ENCODE results near the gene IGSF8. TPM values are rescaled to one million over a fixed set of nuclear protein-coding genes. Genes with fewer than 3 reads are reported as not detected.

The IGSF8 gene
- total RNA-seq, 1 experiment from 2014 or later, result 56.2 TPM

DNA sequence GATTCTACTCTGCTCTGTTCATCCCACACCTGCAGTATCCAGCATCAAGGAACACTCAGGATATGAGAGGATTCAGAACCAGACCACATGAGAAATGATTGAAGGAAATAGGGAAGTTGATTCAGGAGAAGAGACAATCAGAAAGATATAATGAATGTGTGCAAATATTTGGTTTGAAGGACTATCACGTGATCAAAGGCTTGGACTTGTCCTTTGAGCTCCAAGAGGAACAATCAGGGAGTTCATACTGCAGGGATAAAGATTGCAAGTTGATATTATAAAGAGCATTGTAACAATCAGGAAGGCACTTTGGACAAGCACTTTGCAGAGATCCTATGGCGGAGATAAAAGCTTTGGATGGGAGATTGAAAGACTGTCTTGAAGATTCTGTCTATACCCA is 52.8 kb downstream of the IGSF8 start:
- H2BK12ac ChIP-seq (ENCODE audit: insufficient read length, low read depth, low read length), result no peak overlapping the region
- H3K36me3 Mint-ChIP-seq (ENCODE audit: insufficient read depth in 1 of 3, low read depth in 3 of 3), result no peaks in the 10 kb centered on the region

More for the DNA sequence above, 52.8 kb downstream of the IGSF8 start:
- Histone ChIP-seq H2AK5ac (ENCODE audit: insufficient read length, low read length) (no peak overlapping the region), H3K23ac (ENCODE audit: insufficient read length, low read depth, low read length) (no peak overlapping the region), H4K20me1 (ENCODE audit: control insufficient read depth, insufficient read depth, insufficient read length) (no peaks in the 10 kb centered on the region), H3K4me2 (ENCODE audit: insufficient read depth, insufficient read length, low read length) (no peak overlapping the region), H3K18ac (ENCODE audit: insufficient read length, low read depth, low read length) (no peak overlapping the region), H2BK20ac (ENCODE audit: low read depth, low read length, poor library complexity, severe bottlenecking) (no peak overlapping the region), H4K5ac (ENCODE audit: insufficient read length, low read depth, low read length) (no peak overlapping the region), H2BK5ac (ENCODE audit: insufficient read length, low read length) (no peak overlapping the region), H3K14ac (ENCODE audit: insufficient read depth, low read length) (no peak overlapping the region), H4K91ac (ENCODE audit: insufficient read length, low read depth, low read length) (no peak overlapping the region), H3K4me1 (ENCODE audit: insufficient read depth, low read length) (peaks cover 6% of the 10 kb centered on the region; the same call in 1 of the 2 replicates), H3K27me3 (ENCODE audit: insufficient read depth, low read length) (no peaks in the 10 kb centered on the region), H3K23me2 (ENCODE audit: insufficient read length, low read depth, low read length, poor library complexity, severe bottlenecking) (no peaks in the 10 kb centered on the region), H3K79me1 (ENCODE audit: insufficient read depth, low read depth, low read length, poor library complexity, severe bottlenecking) (no peaks in the 10 kb centered on the region), H2BK15ac (ENCODE audit: low read depth, low read length) (no peak overlapping the region), H3K4ac (ENCODE audit: low read depth, low read length) (no peak overlapping the region), H3T11ph (ENCODE audit: low read length) (no peak overlapping the region), H3K56ac (ENCODE audit: insufficient read length, low read depth, low read length) (no peak overlapping the region), H3K27ac (ENCODE audit: insufficient read length, low read depth, low read length) (no peak overlapping the region), H4K8ac (replicated peaks; ENCODE audit: insufficient read length, low read depth, low read length) (no peak overlapping the region), H2AFZ (ENCODE audit: low read length) (no peak overlapping the region), H3K79me2 (ENCODE audit: insufficient read depth, low read length) (no peaks in the 10 kb centered on the region), H3K9ac (ENCODE audit: extremely low read depth, insufficient read length, low read length) (no peak overlapping the region), H3K9me3 (ENCODE audit: control insufficient read depth, low read depth, low read length) (no peaks in the 10 kb centered on the region), H2BK120ac (ENCODE audit: low read depth, low read length, poor library complexity, severe bottlenecking) (no peak overlapping the region)
- no peaks in the 10 kb centered on the region for H3K9me3 Mint-ChIP-seq
- H3K27ac Mint-ChIP-seq, result no peak overlapping the region
- peaks cover 12% of the 10 kb centered on the region for H3K27me3 Mint-ChIP-seq (ENCODE audit: low read depth)
- peaks cover 28 to 31% of the 10 kb centered on the region in 2 experiments for H3K4me1 Mint-ChIP-seq
- WGBS (ENCODE audit: extremely low coverage, insufficient read length, low lambda C conversion rate), result no CpG with 5 or more reads among the region's 2 CpGs
- TF ChIP-seq, protein P1, sequence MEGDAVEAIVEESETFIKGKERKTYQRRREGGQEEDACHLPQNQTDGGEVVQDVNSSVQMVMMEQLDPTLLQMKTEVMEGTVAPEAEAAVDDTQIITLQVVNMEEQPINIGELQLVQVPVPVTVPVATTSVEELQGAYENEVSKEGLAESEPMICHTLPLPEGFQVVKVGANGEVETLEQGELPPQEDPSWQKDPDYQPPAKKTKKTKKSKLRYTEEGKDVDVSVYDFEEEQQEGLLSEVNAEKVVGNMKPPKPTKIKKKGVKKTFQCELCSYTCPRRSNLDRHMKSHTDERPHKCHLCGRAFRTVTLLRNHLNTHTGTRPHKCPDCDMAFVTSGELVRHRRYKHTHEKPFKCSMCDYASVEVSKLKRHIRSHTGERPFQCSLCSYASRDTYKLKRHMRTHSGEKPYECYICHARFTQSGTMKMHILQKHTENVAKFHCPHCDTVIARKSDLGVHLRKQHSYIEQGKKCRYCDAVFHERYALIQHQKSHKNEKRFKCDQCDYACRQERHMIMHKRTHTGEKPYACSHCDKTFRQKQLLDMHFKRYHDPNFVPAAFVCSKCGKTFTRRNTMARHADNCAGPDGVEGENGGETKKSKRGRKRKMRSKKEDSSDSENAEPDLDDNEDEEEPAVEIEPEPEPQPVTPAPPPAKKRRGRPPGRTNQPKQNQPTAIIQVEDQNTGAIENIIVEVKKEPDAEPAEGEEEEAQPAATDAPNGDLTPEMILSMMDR (conservative IDR thresholded peaks at IDR 0.05), result no peak
- DNase-seq, result no peak
- no peak overlapping the region for H3K4me3 Mint-ChIP-seq

All from H9 (cell line).